HepG2 (cell line): ENCODE results near the gene WWP2. TPM values are rescaled to one million over a fixed set of nuclear protein-coding genes. Genes with fewer than 3 reads are reported as not detected.

ENCODE experiments used
- ATAC-seq: fragments of 200-7000 bp; cut with Tn5 transposase; 3 replicates; pipeline ENCODE4 v1.9.1; 2020; ENCODE audit warnings: mild to moderate bottlenecking, moderate library complexity
- BruUV-seq: library from RNA; stranded (reverse); fragments of 400-500 nt; replicated peaks from 2 replicates; lab custom pipeline; 2021; lab: Mats Ljungman, UMichigan
- CTCF ChIA-PET: fragments of 300-600 bp; formaldehyde crosslinking; extraction: SDS; loops from one replicate; lab custom pipeline; 2021; ENCODE audit warnings: low total read pairs, inconsistent platforms, low intra/inter-chr PET ratio; lab: Yijun Ruan, JAX
- POLR2A ChIA-PET: fragments of 350-600 bp; sonication (Branson Sonifier 250); formaldehyde crosslinking; loops from one replicate; lab custom pipeline; 2020; ENCODE audit warnings: antibody characterized with exemption, inconsistent platforms; lab: Yijun Ruan, JAX
- DNase-seq: peaks from one replicate; pipeline ENCODE4 v3.0.0-alpha.2; 2015; ENCODE audit warnings: low spot score
- FAIRE-seq: peaks from 3 replicates; lab custom pipeline; 2011; peaks lifted over from hg19 to GRCh38; lab: Jason Lieb, UNC
- H2AFZ ChIP-seq: one replicate; pipeline ENCODE4 v1.6.1; 2011; ENCODE audit warnings: low read length, inconsistent platforms
- H3K27ac ChIP-seq: fragments of 300-600 bp; 3 replicates; pipeline ENCODE4 v1.8.0; 2011; ENCODE audit warnings: mixed run types, mild to moderate bottlenecking, mixed read lengths, low read length, inconsistent platforms; ENCODE audit not compliant: insufficient read depth; ENCODE audit errors: extremely low read length
- H3K27me3 ChIP-seq, 2 experiments: fragments of 200-600 bp in 1 of 2; 2 replicates in 1 of 2; 3 replicates in 1 of 2; pipeline versions ENCODE4 v1.6.0 to v1.8.0; 2011; ENCODE audit warnings: low read length in 2 of 2, mild to moderate bottlenecking in 2 of 2, moderate library complexity in 2 of 2, inconsistent platforms in 1 of 2; ENCODE audit not compliant: insufficient read depth in 2 of 2, control insufficient read depth in 1 of 2
- H3K36me3 ChIP-seq, 2 experiments: fragments of 200-600 bp in 1 of 2; replicated peaks in 1 of 2; 2 replicates in 1 of 2; 3 replicates in 1 of 2; pipeline versions ENCODE4 v1.5.1 to v1.8.0; 2011; ENCODE audit warnings: low read length in 2 of 2, inconsistent platforms in 1 of 2; ENCODE audit not compliant: insufficient read depth in 2 of 2, control insufficient read depth in 1 of 2
- H3K4me1 ChIP-seq: 2 replicates; pipeline ENCODE4 v1.5.1; 2012; ENCODE audit warnings: low read length, inconsistent platforms; ENCODE audit not compliant: insufficient read depth
- H3K4me2 ChIP-seq: 2 replicates; pipeline ENCODE4 v1.6.0; 2011; ENCODE audit warnings: low read depth, low read length, inconsistent platforms
- H3K4me3 ChIP-seq, 3 experiments: fragments of 200-600 bp in 1 of 3; sonication (generic), shearing (Covaris generic) in 1 of 3; replicated peaks in 1 of 3; 2 replicates each; pipeline ENCODE4 v1.5.1; 2011 to 2016; ENCODE audit warnings: low read length in 3 of 3, inconsistent platforms in 2 of 3, low read depth in 2 of 3, mild to moderate bottlenecking in 2 of 3, control low read depth in 1 of 3, mixed read lengths in 1 of 3; ENCODE audit not compliant: insufficient read depth in 1 of 3
- H3K79me2 ChIP-seq: one replicate; pipeline ENCODE4 v1.6.1; 2011; ENCODE audit warnings: low read length, inconsistent platforms; ENCODE audit not compliant: insufficient read depth
- H3K9ac ChIP-seq: 2 replicates; pipeline ENCODE4 v1.6.0; 2011; ENCODE audit warnings: mild to moderate bottlenecking, low read depth, low read length, inconsistent platforms; ENCODE audit not compliant: insufficient read depth
- H3K9me3 ChIP-seq: 2 replicates; pipeline ENCODE4 v1.5.1; 2012; ENCODE audit warnings: mild to moderate bottlenecking, low read length
- H4K20me1 ChIP-seq: 2 replicates; pipeline ENCODE4 v1.6.0; 2011; ENCODE audit warnings: inconsistent platforms, mild to moderate bottlenecking, low read length, moderate library complexity; ENCODE audit not compliant: insufficient read depth
- AGO1 ChIP-seq: fragments of 200-400 bp; formaldehyde crosslinking; IDR thresholded peaks from 2 replicates; pipeline ENCODE4 v1.6.1; 2017; ENCODE audit warnings: mild to moderate bottlenecking, low read depth, low read length, moderate library complexity; ENCODE audit not compliant: poor library complexity, severe bottlenecking
- JDP2 ChIP-seq: sonication (generic); formaldehyde crosslinking; IDR thresholded peaks from 2 replicates; pipeline ENCODE4 v1.8.1; 2022; ENCODE audit warnings: missing genetic modification reagents, borderline replicate concordance
- PRPF4 ChIP-seq: fragments of 200-400 bp; formaldehyde crosslinking; IDR thresholded peaks from 2 replicates; pipeline ENCODE4 v1.6.1; 2016; ENCODE audit warnings: low read length, low read depth; ENCODE audit not compliant: poor library complexity, severe bottlenecking
- RBFOX2 ChIP-seq: fragments of 200-400 bp; formaldehyde crosslinking; IDR thresholded peaks from 2 replicates; pipeline ENCODE4 v1.6.1; 2017; ENCODE audit warnings: low read depth, mild to moderate bottlenecking, low read length
- SMAD1 ChIP-seq: sonication (generic); formaldehyde crosslinking; IDR thresholded peaks from 2 replicates; pipeline ENCODE4 v1.4.0; 2020; ENCODE audit warnings: missing genetic modification reagents, low read depth, mild to moderate bottlenecking, borderline replicate concordance
- ZNF264 ChIP-seq: sonication (generic); formaldehyde crosslinking; IDR thresholded peaks from 2 replicates; pipeline ENCODE4 v1.4.0; 2020; ENCODE audit warnings: missing genetic modification reagents
- WGBS: methylation state at CpG from one replicate; pipeline ENCODE4 v1.1.6; 2017; ENCODE audit warnings: low lambda C conversion rate; 5-methylcytosine and 5-hydroxymethylcytosine counted together
- in situ Hi-C: cut with HindIII; loops from 2 replicates; pipeline ENCODE4 v1.10.0; 2017; ENCODE audit warnings: low pct_unique_long_range_greater_than_20kb; ENCODE audit not compliant: extremely low pct_ligation_motif_present
- intact Hi-C: fragments of 100-400 bp; cut with micrococcal nuclease; formaldehyde crosslinking; loops from one replicate; pipeline ENCODE4 v1.10.0; 2022; ENCODE audit not compliant: unreplicated experiment
- polyA plus RNA-seq, 8 experiments: library from polyadenylated mRNA; depleted of rRNA in 3 of 8; stranded (reverse) in 7 of 8; unstranded in 1 of 8; fragments of >200 nt; fragmentation: Illumina TruSeq in 4 of 8; extraction: Trizol in 4 of 8; gene quantifications; 2 replicates each; pipeline versions ENCODE4 v1.2.1 to v1.2.3, GENCODE V29; 2011 to 2016; ENCODE audit warnings: low read depth in 4 of 8, missing spikeins in 1 of 8, mixed read lengths in 1 of 8; ENCODE audit not compliant: insufficient read depth in 1 of 8
- total RNA-seq, 5 experiments: library from RNA; depleted of rRNA; stranded (reverse); fragments of >200 nt; fragmentation: Illumina TruSeq; extraction: Trizol; gene quantifications; 2 replicates each; pipeline ENCODE4 v1.2.3, GENCODE V29; 2016; ENCODE audit warnings: low read depth in 1 of 5
- TF ChIP-seq, protein P1 (sequence below): sonication (generic); formaldehyde crosslinking; IDR thresholded peaks from 2 replicates; pipeline ENCODE4 v1.8.1; 2023; ENCODE audit warnings: mild to moderate bottlenecking, missing genetic modification reagents

Gene WWP2
- total and polyA plus RNA-seq, 2 of the 13 experiments (the other 11 are each of a cell fraction or from before 2014, with no cell fraction given), result 11.4 to 28.2 TPM

DNA sequence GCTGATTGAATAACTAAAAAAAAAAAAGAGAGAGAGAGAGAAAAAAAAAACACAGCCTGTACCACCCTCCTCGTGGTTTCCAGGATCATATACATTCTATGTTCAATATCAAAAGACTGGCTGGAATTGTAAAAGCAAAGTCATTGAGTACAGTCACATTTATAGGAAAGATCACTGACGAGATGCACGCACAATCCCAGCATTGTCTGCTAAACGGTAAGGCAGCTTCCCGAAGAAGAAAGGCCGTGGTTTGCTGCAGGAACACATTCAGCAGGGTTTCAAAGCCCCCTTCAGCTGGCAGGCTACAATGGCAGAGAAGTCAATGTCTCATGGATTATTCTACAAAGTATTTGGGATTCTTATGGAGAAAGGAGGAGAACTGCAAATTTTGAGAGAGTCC lies 45.1 kb upstream of the WWP2 start:
- TF ChIP-seq RBFOX2, result peak; percentile 53; the same call in 1 of the 2 replicates
- no peak for TF ChIP-seq JDP2 (CRISPR knock-in tag)
- TF ChIP-seq PRPF4, result peak; percentile 18
- no peak for TF ChIP-seq AGO1
- H3K4me1 ChIP-seq, result peaks cover 32% of the 10 kb centered on the region
- H3K79me2 ChIP-seq, result peaks cover 29% of the 10 kb centered on the region
- FAIRE-seq (no peak), DNase-seq (no peak), ATAC-seq (no peak)
- no peaks in the 10 kb centered on the region for H4K20me1 ChIP-seq
- WGBS, result 95% methylated on average over 6 of the region's 6 CpGs
- peaks cover 23 to 61% of the 10 kb centered on the region in 2 experiments for H3K36me3 ChIP-seq
- no peak overlapping the region for H2AFZ ChIP-seq
- no TSS peak for BruUV-seq
- H3K27me3 ChIP-seq, result no peaks in the 10 kb centered on the region
- intact Hi-C loops, result no loop called here
- ChIA-PET POLR2A (interaction anchor here (1.5 kb wide), 1 partner anchor 38 kb away, joined by 4 read pairs; the partner anchor contains the start of gene NOB1), CTCF (no interaction called here)
- no peak overlapping the region for H3K9ac ChIP-seq
- H3K27ac ChIP-seq, result no peak overlapping the region
- in situ Hi-C loops, result no loop called here
- H3K4me3 ChIP-seq, result no peak overlapping the region
- no peak overlapping the region for H3K4me2 ChIP-seq
- no peaks in the 10 kb centered on the region for H3K9me3 ChIP-seq

DNA sequence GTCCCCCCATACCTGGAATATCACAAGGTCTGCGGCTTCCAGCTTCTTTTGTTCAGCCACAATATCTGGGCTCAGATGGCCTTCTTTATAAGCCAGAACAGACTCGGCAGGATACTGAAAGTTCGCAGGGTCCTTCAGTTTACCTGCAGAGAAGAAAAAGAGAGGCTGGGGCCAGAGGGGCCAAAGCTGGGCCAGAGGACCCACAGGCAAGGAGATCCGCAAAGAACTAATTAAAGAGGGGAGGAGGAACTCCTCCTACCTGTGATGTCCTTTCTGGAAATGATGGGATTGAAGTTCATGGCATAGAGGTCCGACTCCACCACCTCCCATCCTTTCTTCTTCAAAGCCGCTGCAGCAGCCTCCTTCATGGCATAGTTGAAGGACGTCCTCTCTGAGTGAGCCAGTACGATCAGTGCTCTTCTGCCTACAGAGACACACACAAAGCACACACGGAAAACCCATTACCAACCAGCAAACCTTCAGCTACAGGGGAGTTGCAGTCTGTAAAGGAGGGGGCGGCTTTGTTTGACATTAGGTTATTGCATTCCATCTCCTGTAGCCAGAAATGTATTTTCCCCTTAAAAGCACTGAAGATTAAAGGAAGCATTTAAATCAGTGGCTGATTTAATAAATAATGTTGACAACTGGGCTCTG lies 43.9 kb upstream of the WWP2 start:
- ChIA-PET CTCF (no interaction called here), POLR2A (no interaction called here)
- H3K9ac ChIP-seq, result no peak overlapping the region
- no TSS peak for BruUV-seq
- H4K20me1 ChIP-seq, result no peaks in the 10 kb centered on the region
- no peak overlapping the region for H3K27ac ChIP-seq
- H2AFZ ChIP-seq, result no peak overlapping the region
- FAIRE-seq, result no peak
- H3K36me3 ChIP-seq, result peaks cover 19 to 49% of the 10 kb centered on the region in 2 experiments
- no peak for ATAC-seq
- in situ Hi-C loops (no loop called here), intact Hi-C loops (no loop called here)
- H3K9me3 ChIP-seq, result no peaks in the 10 kb centered on the region
- no peaks in the 10 kb centered on the region for H3K27me3 ChIP-seq
- peaks cover 39% of the 10 kb centered on the region for H3K79me2 ChIP-seq
- TF ChIP-seq ZNF264 (CRISPR knock-in tag) (no peak), SMAD1 (CRISPR knock-in tag) (no peak)
- TF ChIP-seq, protein P1, sequence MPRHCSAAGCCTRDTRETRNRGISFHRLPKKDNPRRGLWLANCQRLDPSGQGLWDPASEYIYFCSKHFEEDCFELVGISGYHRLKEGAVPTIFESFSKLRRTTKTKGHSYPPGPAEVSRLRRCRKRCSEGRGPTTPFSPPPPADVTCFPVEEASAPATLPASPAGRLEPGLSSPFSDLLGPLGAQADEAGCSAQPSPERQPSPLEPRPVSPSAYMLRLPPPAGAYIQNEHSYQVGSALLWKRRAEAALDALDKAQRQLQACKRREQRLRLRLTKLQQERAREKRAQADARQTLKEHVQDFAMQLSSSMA (CRISPR knock-in tag), result no peak
- H3K4me2 ChIP-seq, result no peak overlapping the region
- no peak for DNase-seq
- 85% methylated on average over 10 of the region's 10 CpGs for WGBS
- no peak overlapping the region for H3K4me3 ChIP-seq
- peaks cover 43% of the 10 kb centered on the region for H3K4me1 ChIP-seq
